Endothelial cell of umbilical vein (primary cell): ENCODE measurements around the gene FTSJ3. TPM values are rescaled to one million over a fixed set of nuclear protein-coding genes. Genes with fewer than 3 reads are reported as not detected.

ENCODE experiments used
- BruUV-seq: library from RNA; stranded (reverse); fragments of 400-500 nt; replicated peaks from 2 replicates; lab custom pipeline; 2021; lab: Mats Ljungman, UMichigan
- CTCF ChIA-PET: fragments of 300-600, 350-600 bp; sonication (Branson Sonifier 250); formaldehyde crosslinking; loops from one replicate; lab custom pipeline; 2021; ENCODE audit warnings: antibody characterized with exemption, inconsistent platforms; lab: Charles Lee
- POLR2A ChIA-PET: fragments of 300-600, 350-600 bp; sonication (Branson Sonifier 250); formaldehyde crosslinking; loops from one replicate; lab custom pipeline; 2021; ENCODE audit warnings: antibody characterized with exemption, inconsistent platforms; lab: Charles Lee
- DNase-seq: peaks from one replicate; pipeline ENCODE4 v3.0.0-alpha.2; 2011; ENCODE audit warnings: low read depth, low spot score
- FAIRE-seq: peaks from 2 replicates; lab custom pipeline; 2011; peaks lifted over from hg19 to GRCh38; lab: Jason Lieb, UNC
- H2AFZ ChIP-seq: 2 replicates; pipeline ENCODE4 v1.6.0; 2012; ENCODE audit warnings: low read depth, low read length, control low read depth, inconsistent platforms
- H3K27ac ChIP-seq: 2 replicates; pipeline ENCODE4 v1.5.1; 2011; ENCODE audit warnings: low read depth, mild to moderate bottlenecking, control low read depth, low read length, moderate library complexity; ENCODE audit not compliant: insufficient read depth
- H3K27me3 ChIP-seq, 2 experiments: 2 replicates each; pipeline versions ENCODE4 v1.6.0 to v1.6.1; 2011; ENCODE audit warnings: low read length in 2 of 2, mixed read lengths in 1 of 2; ENCODE audit not compliant: control insufficient read depth in 2 of 2, insufficient read depth in 2 of 2
- H3K36me3 ChIP-seq, 2 experiments: 2 replicates in 1 of 2; 3 replicates in 1 of 2; pipeline ENCODE4 v1.5.1; 2011; ENCODE audit warnings: low read length in 2 of 2, mild to moderate bottlenecking in 1 of 2, moderate library complexity in 1 of 2; ENCODE audit not compliant: control insufficient read depth in 2 of 2, insufficient read depth in 2 of 2; ENCODE audit errors: extremely low read depth in 1 of 2
- H3K4me1 ChIP-seq: 3 replicates; pipeline ENCODE4 v1.5.1; 2011; ENCODE audit warnings: mild to moderate bottlenecking, low read length; ENCODE audit not compliant: control insufficient read depth, insufficient read depth; ENCODE audit errors: extremely low read depth
- H3K4me2 ChIP-seq: 2 replicates; pipeline ENCODE4 v1.6.1; 2011; ENCODE audit warnings: low read length, control low read depth, mixed read lengths; ENCODE audit not compliant: insufficient read depth
- H3K4me3 ChIP-seq, 3 experiments: fragments of 200-600 bp in 1 of 3; sonication (generic), shearing (Covaris generic) in 1 of 3; replicated peaks in 1 of 3; 2 replicates each; pipeline ENCODE4 v1.5.1; 2011 to 2016; ENCODE audit warnings: control low read depth in 3 of 3, low read length in 3 of 3, mild to moderate bottlenecking in 2 of 3, inconsistent platforms in 1 of 3, low read depth in 1 of 3, moderate library complexity in 1 of 3; ENCODE audit not compliant: insufficient read depth in 1 of 3
- H3K79me2 ChIP-seq: 2 replicates; pipeline ENCODE4 v1.6.0; 2012; ENCODE audit warnings: low read length, inconsistent platforms; ENCODE audit not compliant: control insufficient read depth, insufficient read depth
- H3K9ac ChIP-seq: replicated peaks from 2 replicates; pipeline ENCODE3; 2011; ENCODE audit warnings: low read length, control low read depth; ENCODE audit not compliant: insufficient read depth; ENCODE audit errors: extremely low read depth
- H3K9me1 ChIP-seq: replicated peaks from 3 replicates; pipeline ENCODE4 v1.6.0; 2011; ENCODE audit warnings: mild to moderate bottlenecking, low read length; ENCODE audit not compliant: control insufficient read depth, insufficient read depth; ENCODE audit errors: extremely low read depth
- H3K9me3 ChIP-seq: replicated peaks from 2 replicates; pipeline ENCODE4 v1.5.1; 2012; ENCODE audit warnings: low read length, inconsistent platforms; ENCODE audit not compliant: control insufficient read depth, insufficient read depth
- H4K20me1 ChIP-seq: replicated peaks from 2 replicates; pipeline ENCODE3; 2011; ENCODE audit warnings: mild to moderate bottlenecking, low read length; ENCODE audit not compliant: control insufficient read depth, insufficient read depth; ENCODE audit errors: extremely low read depth
- EZH2 ChIP-seq: IDR thresholded peaks from 2 replicates; pipeline ENCODE4 v1.6.1; 2012; ENCODE audit warnings: borderline replicate concordance, low read depth, mild to moderate bottlenecking, moderate library complexity, low read length, inconsistent platforms; ENCODE audit not compliant: severe bottlenecking
- JUN ChIP-seq: IDR thresholded peaks from 2 replicates; pipeline ENCODE4 v1.6.1; 2011; ENCODE audit warnings: borderline replicate concordance, low read depth; ENCODE audit not compliant: insufficient read length, insufficient read depth
- MYC ChIP-seq: IDR thresholded peaks from one replicate; pipeline ENCODE4 v1.6.1; 2011; ENCODE audit warnings: mild to moderate bottlenecking, low read depth, low read length
- POLR2A ChIP-seq: IDR thresholded peaks from 2 replicates; pipeline ENCODE4 v1.6.1; 2012; ENCODE audit warnings: low read depth, mild to moderate bottlenecking, control low read depth, low read length
- POLR2AphosphoS5 ChIP-seq: IDR thresholded peaks from 2 replicates; pipeline ENCODE4 v1.6.1; 2012; ENCODE audit warnings: low read depth, mild to moderate bottlenecking, control low read depth, low read length, moderate library complexity; ENCODE audit not compliant: insufficient read depth
- dilution Hi-C: fragments of 300-500 bp; cut with MboI; formaldehyde crosslinking; loops from one replicate; pipeline ENCODE4 v1.15.0; 2019; ENCODE audit warnings: low sequenced_read_pairs; ENCODE audit not compliant: extremely low pct_ligation_motif_present
- intact Hi-C: fragments of 100-400 bp; cut with micrococcal nuclease; formaldehyde crosslinking; loops from one replicate; pipeline ENCODE4 v1.10.0; 2022
- polyA plus RNA-seq, 4 experiments: library from polyadenylated mRNA; depleted of rRNA in 3 of 4; stranded (reverse) in 3 of 4; unstranded in 1 of 4; fragments of >200 nt; gene quantifications; 2 replicates each; pipeline versions ENCODE4 v1.2.1 to v1.2.3, GENCODE V29; 2011 to 2012; ENCODE audit warnings: missing spikeins in 1 of 4
- total RNA-seq: library from RNA; stranded (reverse); gene quantifications from 2 replicates; pipeline ENCODE4 v1.2.3, GENCODE V29; 2021
- TF ChIP-seq, protein P1 (sequence below), 2 donors: IDR thresholded peaks; 1 replicate in 1 of 2; 2 replicates in 1 of 2; pipeline ENCODE4 v1.5.1; 2011; ENCODE audit warnings: low read length in 2 of 2, mild to moderate bottlenecking in 2 of 2, moderate library complexity in 2 of 2, control low read depth in 1 of 2, inconsistent platforms in 1 of 2, low read depth in 1 of 2; ENCODE audit not compliant: insufficient read depth in 1 of 2; ENCODE audit errors: extremely low read depth in 1 of 2
- TF ChIP-seq, protein P2 (sequence below): IDR thresholded peaks from 2 replicates; pipeline ENCODE4 v1.6.1; 2011; ENCODE audit not compliant: insufficient read depth, insufficient read length

Gene FTSJ3
- total and polyA plus RNA-seq, 2 donors (not counting 3 experiments of a cell fraction or from before 2014, with no cell fraction given), result 42.1 to 60.2 TPM

- Histone ChIP-seq H3K27me3 (no peaks in the 10 kb centered on the region), H3K4me3 (no peak overlapping the region), H3K9me1 (no peaks in the 10 kb centered on the region), H3K4me2 (peak overlapping the region; percentile 25), H3K4me1 (peaks cover 13% of the 10 kb centered on the region), H3K9ac (no peak overlapping the region), H3K36me3 (peaks cover 0 to 6% of the 10 kb centered on the region in 2 experiments), H4K20me1 (peaks cover 10% of the 10 kb centered on the region), H3K79me2 (peaks cover 95% of the 10 kb centered on the region), H2AFZ (no peak overlapping the region), H3K9me3 (no peaks in the 10 kb centered on the region), H3K27ac (no peak overlapping the region)
- ChIA-PET POLR2A (no interaction called here), CTCF (no interaction called here)
- no peak for DNase-seq
- intact Hi-C loops, result no loop called here
- TF ChIP-seq JUN, result no peak
- TF ChIP-seq EZH2, result no peak
- TF ChIP-seq, protein P1, sequence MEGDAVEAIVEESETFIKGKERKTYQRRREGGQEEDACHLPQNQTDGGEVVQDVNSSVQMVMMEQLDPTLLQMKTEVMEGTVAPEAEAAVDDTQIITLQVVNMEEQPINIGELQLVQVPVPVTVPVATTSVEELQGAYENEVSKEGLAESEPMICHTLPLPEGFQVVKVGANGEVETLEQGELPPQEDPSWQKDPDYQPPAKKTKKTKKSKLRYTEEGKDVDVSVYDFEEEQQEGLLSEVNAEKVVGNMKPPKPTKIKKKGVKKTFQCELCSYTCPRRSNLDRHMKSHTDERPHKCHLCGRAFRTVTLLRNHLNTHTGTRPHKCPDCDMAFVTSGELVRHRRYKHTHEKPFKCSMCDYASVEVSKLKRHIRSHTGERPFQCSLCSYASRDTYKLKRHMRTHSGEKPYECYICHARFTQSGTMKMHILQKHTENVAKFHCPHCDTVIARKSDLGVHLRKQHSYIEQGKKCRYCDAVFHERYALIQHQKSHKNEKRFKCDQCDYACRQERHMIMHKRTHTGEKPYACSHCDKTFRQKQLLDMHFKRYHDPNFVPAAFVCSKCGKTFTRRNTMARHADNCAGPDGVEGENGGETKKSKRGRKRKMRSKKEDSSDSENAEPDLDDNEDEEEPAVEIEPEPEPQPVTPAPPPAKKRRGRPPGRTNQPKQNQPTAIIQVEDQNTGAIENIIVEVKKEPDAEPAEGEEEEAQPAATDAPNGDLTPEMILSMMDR (IDR thresholded peaks at IDR 0.05; ENCODE audit: extremely low read depth in 1 of 2, insufficient read depth in 1 of 2, low read depth in 1 of 2, low read length in 2 of 2), result no peak
- TF ChIP-seq MYC, result no peak
- TF ChIP-seq, protein P2, sequence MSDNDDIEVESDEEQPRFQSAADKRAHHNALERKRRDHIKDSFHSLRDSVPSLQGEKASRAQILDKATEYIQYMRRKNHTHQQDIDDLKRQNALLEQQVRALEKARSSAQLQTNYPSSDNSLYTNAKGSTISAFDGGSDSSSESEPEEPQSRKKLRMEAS, result no peak
- TF ChIP-seq POLR2AphosphoS5, result no peak
- no peak for TF ChIP-seq POLR2A
- no peak for FAIRE-seq
- no TSS peak for BruUV-seq
- dilution Hi-C loops, result no loop called here
Observed at GRCh38 chr17:63780928-63781327, 46.5 kb downstream of the FTSJ3 start.
